HCT116 (cell line): Measurements from ENCODE around the gene TTLL7. TPM values are rescaled to one million over a fixed set of nuclear protein-coding genes. Genes with fewer than 3 reads are reported as not detected.

Experiments used
- ATAC-seq: fragments of 200-7000 bp; cut with Tn5 transposase; 2 replicates; pipeline ENCODE4 v1.9.1; 2020; ENCODE audit warnings: mild to moderate bottlenecking, moderate library complexity
- BruUV-seq: library from RNA; stranded (reverse); fragments of 400-500 nt; replicated peaks from 2 replicates; lab custom pipeline; 2021; lab: Mats Ljungman, UMichigan
- CTCF ChIA-PET: fragments of 300-600 bp; sonication (Branson Sonifier 250); formaldehyde crosslinking; loops from one replicate; lab custom pipeline; 2021; ENCODE audit warnings: antibody characterized with exemption; lab: Charles Lee
- POLR2A ChIA-PET: fragments of 300-600, 350-600 bp; sonication (Branson Sonifier 250); formaldehyde crosslinking; loops from one replicate; lab custom pipeline; 2021; ENCODE audit warnings: antibody characterized with exemption; lab: Charles Lee
- RAD21 ChIA-PET, 2 experiments: fragments of 300-600 bp; sonication (Branson Sonifier 250); formaldehyde crosslinking; loops; one replicate each; lab custom pipeline; 2023; ENCODE audit warnings: low total read pairs in 2 of 2; ENCODE audit not compliant: uncharacterized antibody in 2 of 2, unreplicated experiment in 2 of 2, low non-redundant PET in 1 of 2; lab: Charles Lee
- DNase-seq: peaks from one replicate; pipeline ENCODE4 v3.0.0-alpha.2; 2010; ENCODE audit warnings: low read depth, low spot score
- H2AFZ ChIP-seq: fragments of 200-600 bp; shearing (Covaris generic), sonication (generic); 2 replicates; pipeline ENCODE4 v1.6.1; 2017; ENCODE audit warnings: low read depth, mixed run types, mixed read lengths, antibody characterized with exemption, low read length; ENCODE audit not compliant: poor library complexity, severe bottlenecking
- H3K27ac ChIP-seq: 2 replicates; pipeline ENCODE4 v1.5.1; 2012; ENCODE audit warnings: low read depth, low read length
- H3K27me3 ChIP-seq: fragments of 200-600 bp; sonication (generic); 2 replicates; pipeline ENCODE4 v1.6.1; 2016; ENCODE audit warnings: mixed run types, low read length, mixed read lengths; ENCODE audit not compliant: insufficient read depth
- H3K36me3 ChIP-seq, 2 experiments: fragments of 200-500 bp in 1 of 2; fragments of 200-600 bp in 1 of 2; sonication (Bioruptor generic) in 1 of 2; sonication (generic) in 1 of 2; 2 replicates each; pipeline versions ENCODE4 v1.5.1 to v1.6.1; 2014 to 2016; ENCODE audit warnings: low read length in 2 of 2, inconsistent platforms in 1 of 2, mixed read lengths in 1 of 2, mixed run types in 1 of 2; ENCODE audit not compliant: insufficient read depth in 2 of 2, control insufficient read depth in 1 of 2
- H3K4me1 ChIP-seq, 2 experiments: fragments of 200-600 bp in 1 of 2; sonication (generic) in 1 of 2; 2 replicates each; pipeline versions ENCODE4 v1.5.1 to v1.6.1; 2012 to 2017; ENCODE audit warnings: low read length in 2 of 2, inconsistent platforms in 1 of 2, mild to moderate bottlenecking in 1 of 2, mixed read lengths in 1 of 2, mixed run types in 1 of 2, moderate library complexity in 1 of 2; ENCODE audit not compliant: insufficient read depth in 2 of 2, control insufficient read depth in 1 of 2
- H3K4me2 ChIP-seq: fragments of 200-600 bp; sonication (generic); 2 replicates; pipeline ENCODE4 v1.6.1; 2017; ENCODE audit warnings: mixed run types, low read length, mixed read lengths
- H3K4me3 ChIP-seq, 2 experiments: fragments of 200-600 bp in 1 of 2; sonication (generic) in 1 of 2; replicated peaks in 1 of 2; 2 replicates each; pipeline ENCODE4 v1.5.1; 2011 to 2016; ENCODE audit warnings: low read length in 2 of 2, control low read depth in 1 of 2, low read depth in 1 of 2, mild to moderate bottlenecking in 1 of 2, mixed read lengths in 1 of 2, mixed run types in 1 of 2
- H3K79me2 ChIP-seq: fragments of 200-600 bp; sonication (generic); 2 replicates; pipeline ENCODE4 v1.6.1; 2017; ENCODE audit warnings: mild to moderate bottlenecking, mixed run types, low read length, moderate library complexity, mixed read lengths; ENCODE audit not compliant: insufficient read depth
- H3K9ac ChIP-seq: fragments of 200-600 bp; sonication (generic); 2 replicates; pipeline ENCODE4 v1.6.1; 2016; ENCODE audit warnings: low read length, mixed read lengths
- H3K9me2 ChIP-seq: fragments of 200-600 bp; sonication (generic), shearing (Covaris generic); 2 replicates; pipeline ENCODE4 v1.6.1; 2017; ENCODE audit warnings: mixed run types, mild to moderate bottlenecking, moderate library complexity; ENCODE audit not compliant: insufficient read depth
- H3K9me3 ChIP-seq, 2 experiments: fragments of 200-500 bp in 1 of 2; fragments of 200-600 bp in 1 of 2; sonication (Bioruptor generic) in 1 of 2; sonication (generic) in 1 of 2; 2 replicates each; pipeline ENCODE4 v1.6.1; 2014 to 2017; ENCODE audit warnings: low read length in 2 of 2, mixed read lengths in 2 of 2, inconsistent platforms in 1 of 2, low read depth in 1 of 2, mild to moderate bottlenecking in 1 of 2, mixed run types in 1 of 2, moderate library complexity in 1 of 2; ENCODE audit not compliant: control insufficient read depth in 1 of 2, insufficient read depth in 1 of 2
- H4K20me1 ChIP-seq: fragments of 200-600 bp; sonication (generic), shearing (Covaris generic); 2 replicates; pipeline ENCODE4 v1.6.1; 2017; ENCODE audit warnings: mixed run types, mild to moderate bottlenecking, moderate library complexity; ENCODE audit not compliant: insufficient read depth
- CBX3 ChIP-seq: IDR thresholded peaks from 2 replicates; pipeline ENCODE4 v1.6.1; 2012; ENCODE audit warnings: low read depth
- CEBPB ChIP-seq: IDR thresholded peaks from 2 replicates; pipeline ENCODE4 v1.6.1; 2012; ENCODE audit warnings: low read depth
- EGR1 ChIP-seq: IDR thresholded peaks from 2 replicates; pipeline ENCODE4 v1.6.1; 2012; ENCODE audit warnings: low read depth
- FOSL1 ChIP-seq: IDR thresholded peaks from 2 replicates; pipeline ENCODE4 v1.6.1; 2012; ENCODE audit warnings: low read depth
- JUND ChIP-seq: IDR thresholded peaks from 2 replicates; pipeline ENCODE4 v1.6.1; 2012
- POLR2A ChIP-seq: IDR thresholded peaks from 2 replicates; pipeline ENCODE4 v1.7.0; 2011; ENCODE audit warnings: borderline replicate concordance; ENCODE audit not compliant: insufficient read depth, insufficient read length; ENCODE audit errors: extremely low read depth
- POLR2AphosphoS5 ChIP-seq: IDR thresholded peaks from 2 replicates; pipeline ENCODE4 v1.6.1; 2011; ENCODE audit warnings: mild to moderate bottlenecking, low read depth, low read length, moderate library complexity
- RAD21 ChIP-seq: IDR thresholded peaks from 2 replicates; pipeline ENCODE4 v1.6.1; 2012; ENCODE audit warnings: low read depth, mild to moderate bottlenecking
- SIN3A ChIP-seq: IDR thresholded peaks from 2 replicates; pipeline ENCODE4 v1.6.1; 2012; ENCODE audit warnings: low read depth
- SP1 ChIP-seq: IDR thresholded peaks from 2 replicates; pipeline ENCODE4 v1.6.1; 2012; ENCODE audit warnings: low read depth
- SRF ChIP-seq: IDR thresholded peaks from 2 replicates; pipeline ENCODE4 v1.6.1; 2012; ENCODE audit warnings: low read depth
- TCF7L2 ChIP-seq: IDR thresholded peaks from 2 replicates; pipeline ENCODE4 v1.7.0; 2011; ENCODE audit warnings: borderline replicate concordance, inconsistent platforms; ENCODE audit not compliant: insufficient read depth, insufficient read length; ENCODE audit errors: extremely low read depth
- YY1 ChIP-seq: IDR thresholded peaks from 2 replicates; pipeline ENCODE4 v1.6.1; 2011; ENCODE audit warnings: low read length, low read depth, moderate library complexity, mild to moderate bottlenecking; ENCODE audit not compliant: insufficient replicate concordance; ENCODE audit errors: extremely low read depth
- ZFX ChIP-seq: fragments of 450-650 bp; IDR thresholded peaks from 2 replicates; pipeline ENCODE4 v1.6.1; 2017
- ZNF274 ChIP-seq: fragments of 200-500 bp; sonication (Bioruptor generic); IDR thresholded peaks from 2 replicates; pipeline ENCODE4 v1.6.1; 2014; ENCODE audit warnings: mild to moderate bottlenecking, low read depth, low read length, inconsistent platforms
- intact Hi-C: fragments of 100-400 bp; cut with micrococcal nuclease; formaldehyde crosslinking; loops from 2 replicates; pipeline ENCODE4 v1.10.0; 2022
- total RNA-seq: library from RNA; stranded (reverse); gene quantifications from one replicate; pipeline ENCODE4 v1.2.1, GENCODE V29; 2021; ENCODE audit not compliant: unreplicated experiment
- TF ChIP-seq, protein P1 (sequence below): IDR thresholded peaks from 2 replicates; pipeline ENCODE4 v1.6.1; 2011; ENCODE audit warnings: mild to moderate bottlenecking, low read length, moderate library complexity; ENCODE audit not compliant: insufficient replicate concordance; ENCODE audit errors: extremely low read depth
- TF ChIP-seq, protein P2 (sequence below), 3 experiments: fragments of 200-600 bp in 1 of 3; sonication (generic) in 1 of 3; IDR thresholded peaks in 2 of 3; conservative IDR thresholded peaks in 1 of 3; 2 replicates each; pipeline ENCODE4 v1.5.1; 2012 to 2017; ENCODE audit warnings: low read depth in 2 of 3, low read length in 2 of 3, antibody characterized with exemption in 1 of 3, borderline replicate concordance in 1 of 3, control low read depth in 1 of 3, mild to moderate bottlenecking in 1 of 3, mixed read lengths in 1 of 3, mixed run types in 1 of 3, moderate library complexity in 1 of 3; ENCODE audit not compliant: insufficient read depth in 1 of 3
- TF ChIP-seq, protein P3 (sequence below): IDR thresholded peaks from 2 replicates; pipeline ENCODE4 v1.6.1; 2012

Gene TTLL7
- total RNA-seq, 1 experiment from 2014 or later, result 21.2 TPM

DNA sequence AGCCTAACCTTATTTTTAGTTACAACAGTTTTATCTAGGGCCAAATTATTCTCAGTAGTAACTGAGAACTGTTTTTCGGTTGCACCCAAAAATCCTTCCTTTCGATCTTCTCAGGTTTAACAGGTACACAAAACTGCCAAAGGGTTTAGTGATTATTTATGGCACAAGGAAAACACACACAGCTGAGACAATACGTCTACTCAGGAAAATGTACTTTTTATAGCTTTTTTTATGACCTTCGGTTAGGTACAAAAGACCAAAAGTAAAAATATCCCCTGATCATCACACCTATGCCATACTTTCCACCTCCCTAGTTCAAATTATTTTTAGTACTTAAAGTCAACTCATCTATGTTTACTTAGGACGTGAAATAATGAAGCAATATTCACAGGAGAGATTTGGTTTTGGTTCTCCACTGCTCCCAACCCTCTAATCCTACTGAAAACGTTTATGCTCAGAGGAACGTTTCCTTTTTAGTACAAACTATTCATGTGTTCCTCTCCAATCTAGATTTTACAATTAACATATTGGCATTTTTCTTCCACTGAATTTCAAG lies 48.7 kb downstream of the TTLL7 start:
- CTCF ChIA-PET, result no interaction called here
- Histone ChIP-seq H3K4me1 (no peaks in the 10 kb centered on the region), H3K9ac (no peak overlapping the region), H3K36me3 (no peaks in the 10 kb centered on the region), H2AFZ (no peak overlapping the region), H3K4me3 (no peak overlapping the region), H3K79me2 (no peaks in the 10 kb centered on the region), H3K9me3 (no peaks in the 10 kb centered on the region), H3K9me2 (no peaks in the 10 kb centered on the region), H3K27me3 (no peaks in the 10 kb centered on the region), H4K20me1 (no peaks in the 10 kb centered on the region), H3K4me2 (no peak overlapping the region), H3K27ac (no peak overlapping the region)
- RAD21 ChIA-PET, result no interaction called here
- DNase-seq (no peak), ATAC-seq (no peak)
- no peak for TF ChIP-seq SP1
- TF ChIP-seq POLR2AphosphoS5, result no peak
- TF ChIP-seq RAD21, result no peak
- TF ChIP-seq CBX3, result no peak
- no peak for TF ChIP-seq POLR2A
- TF ChIP-seq ZFX, result no peak
- no peak for TF ChIP-seq EGR1
- no peak for TF ChIP-seq SIN3A
- no peak for TF ChIP-seq YY1
- TF ChIP-seq, protein P1, sequence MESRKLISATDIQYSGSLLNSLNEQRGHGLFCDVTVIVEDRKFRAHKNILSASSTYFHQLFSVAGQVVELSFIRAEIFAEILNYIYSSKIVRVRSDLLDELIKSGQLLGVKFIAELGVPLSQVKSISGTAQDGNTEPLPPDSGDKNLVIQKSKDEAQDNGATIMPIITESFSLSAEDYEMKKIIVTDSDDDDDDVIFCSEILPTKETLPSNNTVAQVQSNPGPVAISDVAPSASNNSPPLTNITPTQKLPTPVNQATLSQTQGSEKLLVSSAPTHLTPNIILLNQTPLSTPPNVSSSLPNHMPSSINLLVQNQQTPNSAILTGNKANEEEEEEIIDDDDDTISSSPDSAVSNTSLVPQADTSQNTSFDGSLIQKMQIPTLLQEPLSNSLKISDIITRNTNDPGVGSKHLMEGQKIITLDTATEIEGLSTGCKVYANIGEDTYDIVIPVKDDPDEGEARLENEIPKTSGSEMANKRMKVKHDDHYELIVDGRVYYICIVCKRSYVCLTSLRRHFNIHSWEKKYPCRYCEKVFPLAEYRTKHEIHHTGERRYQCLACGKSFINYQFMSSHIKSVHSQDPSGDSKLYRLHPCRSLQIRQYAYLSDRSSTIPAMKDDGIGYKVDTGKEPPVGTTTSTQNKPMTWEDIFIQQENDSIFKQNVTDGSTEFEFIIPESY, result no peak
- TF ChIP-seq, protein P2, sequence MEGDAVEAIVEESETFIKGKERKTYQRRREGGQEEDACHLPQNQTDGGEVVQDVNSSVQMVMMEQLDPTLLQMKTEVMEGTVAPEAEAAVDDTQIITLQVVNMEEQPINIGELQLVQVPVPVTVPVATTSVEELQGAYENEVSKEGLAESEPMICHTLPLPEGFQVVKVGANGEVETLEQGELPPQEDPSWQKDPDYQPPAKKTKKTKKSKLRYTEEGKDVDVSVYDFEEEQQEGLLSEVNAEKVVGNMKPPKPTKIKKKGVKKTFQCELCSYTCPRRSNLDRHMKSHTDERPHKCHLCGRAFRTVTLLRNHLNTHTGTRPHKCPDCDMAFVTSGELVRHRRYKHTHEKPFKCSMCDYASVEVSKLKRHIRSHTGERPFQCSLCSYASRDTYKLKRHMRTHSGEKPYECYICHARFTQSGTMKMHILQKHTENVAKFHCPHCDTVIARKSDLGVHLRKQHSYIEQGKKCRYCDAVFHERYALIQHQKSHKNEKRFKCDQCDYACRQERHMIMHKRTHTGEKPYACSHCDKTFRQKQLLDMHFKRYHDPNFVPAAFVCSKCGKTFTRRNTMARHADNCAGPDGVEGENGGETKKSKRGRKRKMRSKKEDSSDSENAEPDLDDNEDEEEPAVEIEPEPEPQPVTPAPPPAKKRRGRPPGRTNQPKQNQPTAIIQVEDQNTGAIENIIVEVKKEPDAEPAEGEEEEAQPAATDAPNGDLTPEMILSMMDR (IDR thresholded peaks at IDR 0.05 in 2 of 3, conservative IDR thresholded peaks at IDR 0.05 in 1 of 3; ENCODE audit: borderline replicate concordance in 1 of 3, insufficient read depth in 1 of 3, low read depth in 2 of 3, low read length in 2 of 3), result no peak
- TF ChIP-seq FOSL1, result no peak
- TF ChIP-seq CEBPB, result no peak
- TF ChIP-seq JUND, result no peak
- TF ChIP-seq, protein P3, sequence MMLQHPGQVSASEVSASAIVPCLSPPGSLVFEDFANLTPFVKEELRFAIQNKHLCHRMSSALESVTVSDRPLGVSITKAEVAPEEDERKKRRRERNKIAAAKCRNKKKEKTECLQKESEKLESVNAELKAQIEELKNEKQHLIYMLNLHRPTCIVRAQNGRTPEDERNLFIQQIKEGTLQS, result no peak
- TF ChIP-seq TCF7L2, result no peak
- no peak for TF ChIP-seq ZNF274
- no peak for TF ChIP-seq SRF
- no TSS peak for BruUV-seq
- POLR2A ChIA-PET, result no interaction called here
- intact Hi-C loops, result no loop called here
